ENCODE data around the gene SPATA45. TPM values are rescaled to one million over a fixed set of nuclear protein-coding genes. Genes with fewer than 3 reads are reported as not detected.

Gene SPATA45
- total and polyA plus RNA-seq, 2 of the 4 experiments (the other 2 are of a cell fraction), result not detected

DNA sequence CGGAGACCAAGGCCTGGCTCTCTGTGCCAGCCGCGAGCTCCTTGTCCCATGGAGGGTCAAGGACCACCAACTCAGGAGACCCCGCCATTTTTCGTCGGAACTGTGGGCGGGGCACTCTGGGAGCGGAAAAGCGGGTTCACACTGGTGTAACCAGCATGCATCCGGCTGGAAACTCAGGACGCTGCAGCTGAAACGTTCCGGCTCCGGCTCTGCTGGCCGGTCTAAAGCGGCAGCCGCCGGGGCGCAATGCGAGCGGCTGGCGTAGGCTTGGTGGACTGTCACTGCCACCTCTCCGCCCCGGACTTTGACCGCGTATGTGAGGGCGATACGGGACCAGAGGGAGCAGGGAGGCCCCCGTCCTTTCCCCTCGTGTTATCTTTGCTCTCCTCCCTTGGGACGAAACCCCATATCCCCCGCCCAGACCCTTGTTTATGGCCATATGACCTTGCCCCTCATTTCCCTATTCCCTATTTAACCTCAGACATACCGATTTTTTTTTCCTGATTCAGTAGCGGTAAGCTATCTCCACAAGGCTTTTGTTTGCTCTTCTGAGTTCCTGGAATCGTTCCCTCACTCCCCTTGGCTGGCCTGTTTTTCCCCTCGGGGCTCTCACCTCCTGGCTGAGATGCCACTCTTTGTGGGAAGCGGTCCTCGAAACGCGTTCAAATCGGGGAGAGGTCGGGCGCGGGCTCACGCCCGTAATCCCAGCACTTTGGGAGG lies 55.6 kb downstream of the SPATA45 start, which contains the start of the genes NSL1 and TATDN3:
NSL1 (minus strand) TSS at position 102 of the 720 bp plus-strand sequence; CDS start at position 88, 14 bp downstream.
TATDN3 (plus strand) TSS at position 219 of the 720 bp plus-strand sequence; CDS start at position 247, 28 bp downstream.
- Histone ChIP-seq H3K56ac (ENCODE audit: extremely low read depth, insufficient read depth, low read length) (peak within 1 kb of the TSS; percentile 82), H2AK5ac (ENCODE audit: low read depth, low read length) (peak within 1 kb of the TSS; percentile 44; the same call in 1 of the 2 replicates), H3K23ac (ENCODE audit: low read depth, low read length) (peak within 1 kb of the TSS; percentile 91), H2AFZ (replicated peaks; ENCODE audit: low read length, poor library complexity) (peak within 1 kb of the TSS; percentile 95), H4K91ac (ENCODE audit: insufficient read depth, low read depth, low read length) (peak within 1 kb of the TSS; percentile 71), H2BK120ac (ENCODE audit: low read depth, low read length) (peak within 1 kb of the TSS; percentile 54), H4K8ac (ENCODE audit: low read depth in 2 of 2, low read length in 2 of 2) (peak within 1 kb of the TSS; percentile 91 to 96), H3K18ac (ENCODE audit: low read depth, low read length) (peak within 1 kb of the TSS; percentile 73), H2BK15ac (ENCODE audit: low read depth, low read length) (peak within 1 kb of the TSS; percentile 27; the same call in 1 of the 3 replicates), H2BK5ac (ENCODE audit: low read depth, low read length, poor library complexity, severe bottlenecking) (peak within 1 kb of the TSS; percentile 82), H2BK20ac (ENCODE audit: low read depth, low read length) (no peak within 1 kb of the TSS), H3K9me3 (ENCODE audit: control insufficient read depth, insufficient read depth, low read length) (no peaks in the 10 kb centered on the region), H2AK9ac (replicated peaks; ENCODE audit: low read depth, low read length, poor library complexity) (peak within 1 kb of the TSS; percentile 48), H3K27ac (ENCODE audit: insufficient read depth, low read length) (peak within 1 kb of the TSS; percentile 88), H4K5ac (ENCODE audit: low read depth, low read length) (peak within 1 kb of the TSS; percentile 83), H3K4me1 (ENCODE audit: control insufficient read depth, insufficient read depth, low read length) (0 out of 2 replicates have a peak, but pooled peaks cover 4% of the 10 kb centered on the region), H3K4me2 (ENCODE audit: low read depth, low read length) (peak within 1 kb of the TSS; percentile 100), H3K4ac (ENCODE audit: low read depth, low read length) (peak within 1 kb of the TSS; percentile 88), H3K9ac (ENCODE audit: low read depth, low read length) (peak within 1 kb of the TSS; percentile 92), H3K14ac (replicated peaks; ENCODE audit: low read depth, low read length) (peak within 1 kb of the TSS; percentile 89), H4K20me1 (ENCODE audit: insufficient read depth, low read length) (no peaks in the 10 kb centered on the region), H3K27me3 (ENCODE audit: control insufficient read depth, insufficient read depth, low read length) (no peaks in the 10 kb centered on the region), H3K4me3 (ENCODE audit: insufficient read depth, low read depth, low read length) (peak within 1 kb of the TSS; percentile 87), H3K9me1 (ENCODE audit: insufficient read depth, low read length) (no peaks in the 10 kb centered on the region), H3K36me3 (ENCODE audit: control insufficient read depth, insufficient read depth, low read length) (peaks cover 4% of the 10 kb centered on the region; the same call in 1 of the 2 replicates), H3K79me1 (ENCODE audit: low read depth in 1 of 2, low read length in 2 of 2) (peaks cover 12 to 20% of the 10 kb centered on the region in 2 experiments)
- ATAC-seq (ENCODE audit: low read depth) (peak; percentile 97), DNase-seq (peak; percentile 92)
- POLR2A ChIA-PET (ENCODE audit: unreplicated experiment), result interaction anchor here (0.6 kb wide), 1 partner anchor 82 kb away, joined by 3 read pairs; no protein-coding TSS in a partner anchor
- dilution Hi-C loops (cut with HindIII; ENCODE audit: low sequenced_read_pairs, unreplicated experiment) (no loop called here), in situ Hi-C loops (cut with MboI; ENCODE audit: low sequenced_read_pairs) (no loop called here), intact Hi-C loops (cut with micrococcal nuclease) (loop anchor here (2.0 kb wide), 1 partner anchor 203 kb away; no protein-coding TSS in a partner anchor)
- CTCF ChIA-PET, result interaction anchor here (0.9 kb wide), 1 partner anchor 39 kb away, joined by 3 read pairs; no protein-coding TSS in a partner anchor
- WGBS, 2 experiments (ENCODE audit: extremely low coverage in 2 of 2, insufficient read length in 1 of 2), result 0% methylated on average over 28 of the region's 46 CpGs; no CpG with 5 or more reads in 1 of the 2 experiments
- BruUV-seq (replicated peaks), result no TSS peak
- TF ChIP-seq POLR2A (IDR thresholded peaks at IDR 0.05; ENCODE audit: low read depth, low read length) (peak; percentile 80), CEBPB (IDR thresholded peaks at IDR 0.05; ENCODE audit: low read depth, low read length) (no peak), RCOR1 (IDR thresholded peaks at IDR 0.05; ENCODE audit: insufficient replicate concordance, low read length) (no peak), FOS (IDR thresholded peaks at IDR 0.05; ENCODE audit: low read depth, low read length) (no peak), MAZ (IDR thresholded peaks at IDR 0.05; ENCODE audit: borderline replicate concordance, low read depth, low read length) (peak; percentile 89; the same call in 1 of the 2 replicates), BHLHE40 (IDR thresholded peaks at IDR 0.05; ENCODE audit: low read depth, low read length) (no peak), SMC3 (IDR thresholded peaks at IDR 0.05; ENCODE audit: low read depth, low read length) (peak; percentile 17; the same call in 1 of the 2 replicates), CHD1 (IDR thresholded peaks at IDR 0.05; ENCODE audit: low read depth, low read length) (no peak), MAFK (IDR thresholded peaks at IDR 0.05; ENCODE audit: low read depth, low read length) (no peak), MXI1 (IDR thresholded peaks at IDR 0.05; ENCODE audit: borderline replicate concordance, low read depth, low read length) (peak; percentile 79; the same call in 1 of the 2 replicates), RFX5 (IDR thresholded peaks at IDR 0.05; ENCODE audit: low read depth, low read length) (no peak), RAD21 (IDR thresholded peaks at IDR 0.05; ENCODE audit: low read length) (peak; percentile 22; the same call in 1 of the 2 replicates)
- TF ChIP-seq, protein P1, sequence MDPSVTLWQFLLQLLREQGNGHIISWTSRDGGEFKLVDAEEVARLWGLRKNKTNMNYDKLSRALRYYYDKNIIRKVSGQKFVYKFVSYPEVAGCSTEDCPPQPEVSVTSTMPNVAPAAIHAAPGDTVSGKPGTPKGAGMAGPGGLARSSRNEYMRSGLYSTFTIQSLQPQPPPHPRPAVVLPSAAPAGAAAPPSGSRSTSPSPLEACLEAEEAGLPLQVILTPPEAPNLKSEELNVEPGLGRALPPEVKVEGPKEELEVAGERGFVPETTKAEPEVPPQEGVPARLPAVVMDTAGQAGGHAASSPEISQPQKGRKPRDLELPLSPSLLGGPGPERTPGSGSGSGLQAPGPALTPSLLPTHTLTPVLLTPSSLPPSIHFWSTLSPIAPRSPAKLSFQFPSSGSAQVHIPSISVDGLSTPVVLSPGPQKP (IDR thresholded peaks at IDR 0.05; ENCODE audit: borderline replicate concordance, low read depth, low read length), result no peak
- TF ChIP-seq, protein P2, sequence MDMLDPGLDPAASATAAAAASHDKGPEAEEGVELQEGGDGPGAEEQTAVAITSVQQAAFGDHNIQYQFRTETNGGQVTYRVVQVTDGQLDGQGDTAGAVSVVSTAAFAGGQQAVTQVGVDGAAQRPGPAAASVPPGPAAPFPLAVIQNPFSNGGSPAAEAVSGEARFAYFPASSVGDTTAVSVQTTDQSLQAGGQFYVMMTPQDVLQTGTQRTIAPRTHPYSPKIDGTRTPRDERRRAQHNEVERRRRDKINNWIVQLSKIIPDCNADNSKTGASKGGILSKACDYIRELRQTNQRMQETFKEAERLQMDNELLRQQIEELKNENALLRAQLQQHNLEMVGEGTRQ (IDR thresholded peaks at IDR 0.05; ENCODE audit: low read depth, low read length), result 0 out of 2 replicates have a peak, but pooled peaks have one; percentile 12

Data from IMR-90 (cell line).